Esophagus mucosa (tissue), 1 donor: ENCODE data around the gene SCGB1D4. TPM values are rescaled to one million over a fixed set of nuclear protein-coding genes. Genes with fewer than 3 reads are reported as not detected.

Experiments
- ATAC-seq: fragments of 200-7000 bp; cut with Tn5 transposase; one replicate; pipeline ENCODE4 v1.9.1; 2020
- total RNA-seq: library from RNA; stranded (reverse); gene quantifications from one replicate; pipeline ENCODE4 v1.2.4, GENCODE V29; 2023
- donor health status: DM: yes; HTN: yes; CAD: no.

Gene SCGB1D4
- total RNA-seq, 1 donor from 2014 or later = not detected

- ATAC-seq = no peak
Measured at GRCh38 chr11:62273789-62274275, 25.0 kb downstream of the SCGB1D4 start.

- no peak for ATAC-seq
Measured at GRCh38 chr11:62273284-62273683, 25.6 kb downstream of the SCGB1D4 start.

DNA sequence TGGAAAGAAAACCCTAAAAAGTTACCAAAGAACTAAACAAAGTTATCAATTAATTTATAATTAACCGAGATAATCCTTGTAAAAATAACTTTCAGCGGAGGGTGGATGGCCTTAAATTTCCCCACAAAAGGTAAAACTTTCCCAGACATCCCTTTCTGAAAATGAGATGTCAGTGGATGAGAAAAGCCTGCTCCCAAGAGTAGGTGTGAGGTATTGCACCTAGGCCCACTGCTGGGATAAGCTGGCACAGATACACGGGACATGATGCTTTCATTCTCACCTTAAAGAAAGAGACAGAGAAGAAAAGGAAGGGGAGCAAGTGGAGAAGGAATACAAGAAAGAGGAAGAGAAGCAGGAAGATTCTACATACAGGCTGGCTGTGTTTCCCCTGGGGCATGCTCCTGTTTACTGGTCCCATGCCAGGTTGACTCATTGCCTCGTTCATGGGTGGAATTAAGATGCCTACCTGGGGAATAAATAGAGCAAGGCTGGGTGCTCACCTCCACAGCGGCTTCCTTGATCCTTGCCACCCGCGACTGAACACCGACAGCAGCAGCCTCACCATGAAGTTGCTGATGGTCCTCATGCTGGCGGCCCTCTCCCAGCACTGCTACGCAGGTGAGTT is 29.1 kb downstream of the SCGB1D4 start, which contains the start of gene SCGB2A2:
Gene SCGB2A2 (plus strand): TSS at position 505 of the 625 bp plus-strand sequence. CDS start 59 bp downstream, at position 564.
- peak; percentile 60 for ATAC-seq

DNA sequence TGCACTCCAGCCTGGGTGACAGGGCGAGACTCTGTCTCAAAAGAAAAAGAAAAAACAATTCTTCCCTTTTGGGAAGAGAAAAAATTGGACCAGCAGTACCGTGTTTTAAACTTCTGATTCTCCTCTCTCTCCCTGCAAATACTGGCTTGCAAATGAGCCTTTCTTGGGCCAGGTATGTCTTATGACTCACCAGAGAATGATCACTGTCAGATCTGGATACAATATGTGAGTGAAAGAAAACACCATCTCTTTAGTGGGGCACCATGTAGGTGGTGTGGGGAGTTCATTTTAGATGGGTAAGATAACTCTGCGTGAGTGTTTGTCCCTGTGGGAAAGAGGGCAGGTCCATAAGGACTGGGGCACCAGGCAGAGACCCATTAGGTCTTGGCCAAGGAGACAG is 31.3 kb downstream of the SCGB1D4 start:
- peak; percentile 18 for ATAC-seq

- no peak for ATAC-seq
Measured at GRCh38 chr11:62267050-62267449, 31.8 kb downstream of the SCGB1D4 start.

- ATAC-seq = peak; percentile 84
Measured at GRCh38 chr11:62266558-62266957, 32.3 kb downstream of the SCGB1D4 start.

- no peak for ATAC-seq
Measured at GRCh38 chr11:62264004-62264403, 34.9 kb downstream of the SCGB1D4 start.

DNA sequence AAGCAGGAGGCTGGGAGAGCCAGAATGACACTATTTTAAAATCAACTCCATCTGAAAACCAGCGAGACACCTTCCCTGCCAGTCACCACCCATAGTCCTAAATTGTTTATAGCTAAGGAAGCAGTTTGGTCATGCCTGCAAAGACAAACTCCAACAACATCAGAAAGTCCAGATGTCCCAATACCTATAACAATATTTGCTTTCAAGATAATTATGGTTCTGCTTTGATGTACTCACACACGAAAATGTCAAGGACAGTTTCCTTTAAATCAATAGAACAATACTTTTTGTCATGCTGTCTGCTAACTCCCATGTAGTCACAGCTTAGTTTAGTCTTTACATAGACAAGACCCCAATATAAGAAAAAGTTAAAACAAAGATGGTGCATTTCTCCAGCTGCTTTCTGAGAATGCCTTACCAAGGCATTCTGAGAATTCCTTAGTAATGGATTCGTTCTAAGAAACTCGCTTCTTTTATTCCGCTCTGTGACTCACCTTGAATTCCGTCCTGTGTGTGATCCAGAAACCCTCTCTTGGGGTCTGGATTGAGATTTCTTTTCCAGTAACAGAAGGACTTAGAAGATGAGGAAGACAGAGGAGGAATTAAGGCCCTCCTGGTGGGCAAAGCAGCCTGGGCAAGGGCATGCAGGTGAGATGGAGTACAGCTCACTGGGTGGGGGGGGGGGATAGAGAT is 38.5 kb downstream of the SCGB1D4 start:
- ATAC-seq = no peak

DNA sequence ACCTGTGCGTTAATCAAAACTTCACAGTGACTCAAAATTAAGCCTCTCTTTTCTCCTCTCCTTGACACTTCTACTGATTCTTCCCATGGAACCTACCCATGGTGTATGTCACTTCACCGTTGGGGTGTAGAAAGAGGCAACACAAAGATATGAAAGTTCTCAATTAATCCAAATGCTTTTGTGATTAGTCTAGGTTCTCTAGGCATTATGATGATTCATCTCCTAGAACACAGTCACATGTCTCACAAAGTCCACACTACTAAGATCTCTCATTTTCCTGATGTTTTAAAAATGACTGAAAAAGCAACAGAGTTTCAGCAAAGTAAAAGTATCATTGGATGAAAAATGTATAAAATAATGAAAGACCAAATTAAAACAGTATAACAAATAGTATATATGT is 42.6 kb downstream of the SCGB1D4 start:
- ATAC-seq = no peak

GRCh38 chr11:62253999-62254542 is 44.8 kb downstream of the SCGB1D4 start:
- ATAC-seq = no peak

- ATAC-seq = no peak
Measured at GRCh38 chr11:62251698-62252097, 47.2 kb downstream of the SCGB1D4 start.

Other genes with a start within 250 kb of the SCGB1D4 start
- 52.8 TPM for gene INCENP, start 175.1 kb downstream of the SCGB1D4 start, total RNA-seq
- not detected for gene SCGB1D1, start 108.9 kb downstream of the SCGB1D4 start, total RNA-seq
- gene SCGB2A1, start 90.4 kb downstream of the SCGB1D4 start, total RNA-seq = not detected
- 0.56 TPM for gene SCGB1D2, start 56.8 kb downstream of the SCGB1D4 start, total RNA-seq
- gene SCGB2A2, start 28.9 kb downstream of the SCGB1D4 start, total RNA-seq = not detected
- 1.2 TPM for gene ASRGL1, start 38.4 kb upstream of the SCGB1D4 start, total RNA-seq
- gene SCGB1A1, start 120.0 kb upstream of the SCGB1D4 start, total RNA-seq = 0.48 TPM
- gene AHNAK, start 247.7 kb upstream of the SCGB1D4 start, total RNA-seq = 931 TPM